GM12878 (cell line): ENCODE measurements around the gene TTC39B.

ENCODE experiments used
- SUZ12 ChIP-seq: fragments of 200-600 bp; sonication (generic); IDR thresholded peaks from one replicate; pipeline ENCODE4 v1.6.1; 2018; ENCODE audit warnings: antibody characterized with exemption, mild to moderate bottlenecking; ENCODE audit not compliant: unreplicated experiment
- TAF1 ChIP-seq: IDR thresholded peaks from 2 replicates; pipeline ENCODE4 v1.6.1; 2011; ENCODE audit warnings: mild to moderate bottlenecking, low read depth, low read length, borderline replicate concordance
- TF ChIP-seq, protein P1 (sequence below), 3 experiments: IDR thresholded peaks in 2 of 3; conservative IDR thresholded peaks in 1 of 3; 2 replicates each; pipeline ENCODE4 v1.5.1; 2011; ENCODE audit warnings: low read depth in 3 of 3, low read length in 3 of 3, mild to moderate bottlenecking in 3 of 3, control low read depth in 2 of 3, moderate library complexity in 2 of 3, inconsistent platforms in 1 of 3, mixed read lengths in 1 of 3; ENCODE audit not compliant: control insufficient read depth in 2 of 3, insufficient read depth in 1 of 3; ENCODE audit errors: extremely low read depth in 1 of 3
- TF ChIP-seq, protein P2 (sequence below): fragments of 450-650 bp; IDR thresholded peaks from 2 replicates; pipeline ENCODE4 v1.6.1; 2016; ENCODE audit warnings: mild to moderate bottlenecking
- TF ChIP-seq, protein P3 (sequence below): fragments of 450-650 bp; formaldehyde crosslinking; IDR thresholded peaks from 2 replicates; pipeline ENCODE4 v1.4.0; 2022; ENCODE audit warnings: mild to moderate bottlenecking, moderate library complexity
- TF ChIP-seq, protein P4 (sequence below): IDR thresholded peaks from 2 replicates; pipeline ENCODE4 v1.6.1; 2012; ENCODE audit warnings: low read depth, low read length, improper control_type of control experiment

DNA sequence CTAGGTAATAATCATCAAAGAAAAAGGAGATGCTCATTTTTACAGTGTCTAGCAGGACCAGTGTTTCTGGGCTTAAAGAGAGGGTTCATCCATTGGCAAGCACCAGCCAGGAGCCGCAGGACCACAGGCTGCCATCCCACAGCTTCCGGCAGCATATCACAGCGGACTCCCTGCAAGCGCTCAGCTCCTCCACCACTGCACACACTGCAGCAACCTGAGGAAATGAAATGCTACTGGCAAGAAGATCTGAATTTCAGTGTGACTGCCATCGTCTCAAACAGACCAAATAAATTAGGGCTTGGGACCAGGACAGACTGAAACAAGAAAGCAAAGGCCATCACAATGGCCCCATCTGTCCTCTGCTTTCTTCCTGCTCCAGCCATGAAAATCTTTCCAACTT lies 114.2 kb downstream of the TTC39B start:
- TF ChIP-seq, protein P1, sequence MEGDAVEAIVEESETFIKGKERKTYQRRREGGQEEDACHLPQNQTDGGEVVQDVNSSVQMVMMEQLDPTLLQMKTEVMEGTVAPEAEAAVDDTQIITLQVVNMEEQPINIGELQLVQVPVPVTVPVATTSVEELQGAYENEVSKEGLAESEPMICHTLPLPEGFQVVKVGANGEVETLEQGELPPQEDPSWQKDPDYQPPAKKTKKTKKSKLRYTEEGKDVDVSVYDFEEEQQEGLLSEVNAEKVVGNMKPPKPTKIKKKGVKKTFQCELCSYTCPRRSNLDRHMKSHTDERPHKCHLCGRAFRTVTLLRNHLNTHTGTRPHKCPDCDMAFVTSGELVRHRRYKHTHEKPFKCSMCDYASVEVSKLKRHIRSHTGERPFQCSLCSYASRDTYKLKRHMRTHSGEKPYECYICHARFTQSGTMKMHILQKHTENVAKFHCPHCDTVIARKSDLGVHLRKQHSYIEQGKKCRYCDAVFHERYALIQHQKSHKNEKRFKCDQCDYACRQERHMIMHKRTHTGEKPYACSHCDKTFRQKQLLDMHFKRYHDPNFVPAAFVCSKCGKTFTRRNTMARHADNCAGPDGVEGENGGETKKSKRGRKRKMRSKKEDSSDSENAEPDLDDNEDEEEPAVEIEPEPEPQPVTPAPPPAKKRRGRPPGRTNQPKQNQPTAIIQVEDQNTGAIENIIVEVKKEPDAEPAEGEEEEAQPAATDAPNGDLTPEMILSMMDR (IDR thresholded peaks at IDR 0.05 in 2 of 3, conservative IDR thresholded peaks at IDR 0.05 in 1 of 3; ENCODE audit: control insufficient read depth in 2 of 3, extremely low read depth in 1 of 3, insufficient read depth in 1 of 3, low read depth in 3 of 3, low read length in 3 of 3), result no peak
- TF ChIP-seq, protein P2, sequence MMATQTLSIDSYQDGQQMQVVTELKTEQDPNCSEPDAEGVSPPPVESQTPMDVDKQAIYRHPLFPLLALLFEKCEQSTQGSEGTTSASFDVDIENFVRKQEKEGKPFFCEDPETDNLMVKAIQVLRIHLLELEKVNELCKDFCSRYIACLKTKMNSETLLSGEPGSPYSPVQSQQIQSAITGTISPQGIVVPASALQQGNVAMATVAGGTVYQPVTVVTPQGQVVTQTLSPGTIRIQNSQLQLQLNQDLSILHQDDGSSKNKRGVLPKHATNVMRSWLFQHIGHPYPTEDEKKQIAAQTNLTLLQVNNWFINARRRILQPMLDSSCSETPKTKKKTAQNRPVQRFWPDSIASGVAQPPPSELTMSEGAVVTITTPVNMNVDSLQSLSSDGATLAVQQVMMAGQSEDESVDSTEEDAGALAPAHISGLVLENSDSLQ, result no peak
- TF ChIP-seq, protein P3, sequence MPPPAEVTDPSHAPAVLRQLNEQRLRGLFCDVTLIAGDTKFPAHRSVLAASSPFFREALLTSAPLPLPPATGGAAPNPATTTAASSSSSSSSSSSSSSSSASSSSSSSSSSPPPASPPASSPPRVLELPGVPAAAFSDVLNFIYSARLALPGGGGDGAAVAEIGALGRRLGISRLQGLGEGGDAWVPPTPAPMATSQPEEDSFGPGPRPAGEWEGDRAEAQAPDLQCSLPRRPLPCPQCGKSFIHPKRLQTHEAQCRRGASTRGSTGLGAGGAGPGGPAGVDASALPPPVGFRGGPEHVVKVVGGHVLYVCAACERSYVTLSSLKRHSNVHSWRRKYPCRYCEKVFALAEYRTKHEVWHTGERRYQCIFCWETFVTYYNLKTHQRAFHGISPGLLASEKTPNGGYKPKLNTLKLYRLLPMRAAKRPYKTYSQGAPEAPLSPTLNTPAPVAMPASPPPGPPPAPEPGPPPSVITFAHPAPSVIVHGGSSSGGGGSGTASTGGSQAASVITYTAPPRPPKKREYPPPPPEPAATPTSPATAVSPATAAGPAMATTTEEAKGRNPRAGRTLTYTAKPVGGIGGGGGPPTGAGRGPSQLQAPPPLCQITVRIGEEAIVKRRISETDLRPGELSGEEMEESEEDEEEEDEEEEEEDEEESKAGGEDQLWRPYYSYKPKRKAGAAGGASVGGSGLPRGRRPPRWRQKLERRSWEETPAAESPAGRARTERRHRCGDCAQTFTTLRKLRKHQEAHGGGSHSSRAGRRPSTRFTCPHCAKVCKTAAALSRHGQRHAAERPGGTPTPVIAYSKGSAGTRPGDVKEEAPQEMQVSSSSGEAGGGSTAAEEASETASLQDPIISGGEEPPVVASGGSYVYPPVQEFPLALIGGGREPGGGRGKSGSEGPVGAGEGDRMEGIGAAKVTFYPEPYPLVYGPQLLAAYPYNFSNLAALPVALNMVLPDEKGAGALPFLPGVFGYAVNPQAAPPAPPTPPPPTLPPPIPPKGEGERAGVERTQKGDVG (CRISPR knock-in tag), result no peak
- TF ChIP-seq TAF1, result no peak
- TF ChIP-seq, protein P4, sequence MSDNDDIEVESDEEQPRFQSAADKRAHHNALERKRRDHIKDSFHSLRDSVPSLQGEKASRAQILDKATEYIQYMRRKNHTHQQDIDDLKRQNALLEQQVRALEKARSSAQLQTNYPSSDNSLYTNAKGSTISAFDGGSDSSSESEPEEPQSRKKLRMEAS, result no peak
- TF ChIP-seq SUZ12, result no peak
